Lung microvascular endothelial cell (primary cell): ENCODE measurements around the gene TMEM44. TPM values are rescaled to one million over a fixed set of nuclear protein-coding genes. Genes with fewer than 3 reads are reported as not detected.
A peak's percentile ranks its signal among the peaks of the same experiment; 100 is the strongest.
"Not testable (repeated sequence)": the region's sequence is repeated elsewhere in the genome, so short reads cannot be mapped to it uniquely, and the experiment has no call there.

ENCODE experiments used
- DNase-seq, 2 donors: peaks; one replicate each; pipeline versions ENCODE4 v3.0.0 to v3.0.0-alpha.2; 2010; ENCODE audit warnings: low read depth in 2 of 2
- total RNA-seq: library from RNA; depleted of rRNA; stranded (reverse); fragments of >200 nt; gene quantifications from 2 replicates; pipeline ENCODE4 v1.2.1, GENCODE V29; 2014

The TMEM44 gene
- total RNA-seq, 1 donor from 2014 or later = 48.6 TPM

DNA sequence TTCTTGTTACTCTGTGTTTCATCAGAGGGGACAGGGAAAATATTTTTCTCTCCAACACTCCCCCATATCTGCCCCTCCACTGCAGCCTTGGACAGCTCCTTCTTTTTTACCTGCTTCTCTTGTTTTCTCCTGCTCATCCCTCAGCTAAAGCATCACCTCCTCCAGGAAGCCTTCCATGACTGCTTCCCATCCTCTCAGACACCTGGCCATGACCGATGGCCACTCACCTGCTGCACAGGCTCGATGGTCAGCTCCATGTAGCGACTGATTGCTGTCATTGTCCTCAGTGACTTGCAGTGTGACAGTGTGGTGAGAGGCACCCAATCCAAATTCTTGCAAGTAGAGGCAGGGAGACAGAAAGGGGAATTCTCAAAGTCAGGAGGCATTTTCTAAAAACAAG, 22.5 kb downstream of the TMEM44 start:
- DNase-seq = no peak

DNA sequence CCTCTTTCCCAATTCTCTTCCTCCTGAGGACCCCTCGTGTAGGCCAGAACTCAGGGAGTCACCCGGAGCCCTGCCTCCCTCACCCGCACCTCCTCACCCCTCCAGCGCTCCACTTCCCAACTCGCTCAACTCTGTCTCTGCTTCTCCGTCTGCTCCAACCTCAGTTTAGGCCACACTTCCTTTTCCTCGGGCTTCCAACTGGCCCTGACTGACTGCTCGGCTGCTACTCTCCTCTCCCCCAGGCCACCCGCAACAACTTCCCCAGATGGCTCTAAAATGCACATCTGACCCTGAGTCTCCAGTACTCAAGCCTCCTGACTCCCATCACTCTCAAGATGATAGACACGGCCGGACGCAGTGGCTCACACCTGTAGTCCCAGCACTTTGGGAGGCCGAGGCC, 23.6 kb downstream of the TMEM44 start:
- DNase-seq = no peak

DNA sequence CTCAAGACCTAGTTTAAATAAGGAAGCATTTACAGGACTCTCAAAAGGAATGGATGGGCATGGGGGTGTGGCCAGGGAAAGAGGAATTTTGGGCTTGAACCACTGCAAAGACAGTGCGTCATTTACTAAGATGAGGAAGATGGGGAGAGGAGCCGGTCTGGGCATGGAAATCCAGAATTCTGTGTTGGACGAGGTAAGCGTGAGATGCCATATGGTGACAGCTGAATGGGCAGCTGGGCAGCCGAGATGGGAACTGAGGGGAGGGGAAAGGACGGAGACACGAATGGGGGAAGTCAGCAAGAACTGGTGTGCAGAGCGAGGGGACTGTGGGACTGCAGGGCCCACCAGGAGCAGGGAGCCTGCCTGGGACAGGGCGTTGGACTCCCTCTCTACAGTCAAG, 24.2 kb downstream of the TMEM44 start:
- DNase-seq = no peak

DNA sequence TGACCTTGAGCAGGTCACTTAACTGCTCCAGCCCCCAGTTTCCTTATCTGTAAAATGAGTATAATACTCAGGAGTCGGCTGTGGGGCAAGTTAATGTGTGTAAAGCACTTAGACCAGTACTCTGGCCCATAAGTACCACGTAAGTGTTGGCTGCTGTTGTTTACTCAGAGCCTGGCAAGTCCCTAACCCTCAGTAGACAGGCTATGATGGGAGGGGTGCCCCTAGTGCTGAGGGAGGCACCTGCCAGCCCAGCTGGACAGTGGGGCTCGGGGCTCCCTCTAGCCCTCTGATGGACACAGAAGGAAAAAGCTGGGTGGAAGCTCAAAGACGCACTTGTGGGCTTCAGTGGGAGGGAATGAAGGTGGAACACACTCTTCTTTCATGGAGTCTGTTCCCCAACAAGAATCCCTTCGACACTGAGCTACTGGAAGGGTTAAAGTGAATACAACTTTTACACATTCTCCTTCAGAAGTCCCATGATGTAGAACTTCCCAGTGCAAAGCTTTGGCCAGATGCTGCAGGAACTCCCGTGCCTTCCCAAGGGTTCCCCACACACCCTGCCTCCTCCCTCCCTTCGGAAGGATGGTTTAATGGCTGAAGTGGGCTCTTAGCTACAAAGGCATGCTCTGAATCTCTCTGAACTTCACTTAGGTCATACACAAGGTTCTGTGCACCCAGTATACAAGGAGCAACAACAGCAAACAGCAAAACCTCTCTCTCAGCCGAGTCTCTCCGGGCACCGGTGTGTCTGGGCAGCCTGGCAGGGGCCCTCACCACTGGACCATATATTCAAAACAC, 25.4 kb downstream of the TMEM44 start:
- no peak for DNase-seq

DNA sequence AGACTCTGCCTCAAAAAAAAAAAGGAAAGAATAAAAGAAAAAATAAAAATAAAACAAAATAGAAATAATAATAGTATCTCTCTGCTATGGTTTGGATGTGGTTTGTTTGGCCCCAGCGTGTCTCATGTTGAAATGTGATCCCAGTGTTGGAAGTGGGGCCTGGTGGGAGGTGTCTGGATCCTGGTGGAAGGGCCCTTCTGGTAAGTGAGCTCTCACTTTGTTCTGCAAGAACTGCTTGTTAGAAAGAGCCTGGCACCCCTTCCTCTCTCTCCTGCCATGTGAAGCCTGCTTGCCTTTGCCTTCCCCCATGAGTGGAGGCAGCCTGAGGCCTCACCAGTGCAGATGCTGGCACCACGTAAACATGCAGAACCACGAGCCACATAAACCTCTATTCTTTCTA, 26.3 kb downstream of the TMEM44 start:
- no peak for DNase-seq

DNA sequence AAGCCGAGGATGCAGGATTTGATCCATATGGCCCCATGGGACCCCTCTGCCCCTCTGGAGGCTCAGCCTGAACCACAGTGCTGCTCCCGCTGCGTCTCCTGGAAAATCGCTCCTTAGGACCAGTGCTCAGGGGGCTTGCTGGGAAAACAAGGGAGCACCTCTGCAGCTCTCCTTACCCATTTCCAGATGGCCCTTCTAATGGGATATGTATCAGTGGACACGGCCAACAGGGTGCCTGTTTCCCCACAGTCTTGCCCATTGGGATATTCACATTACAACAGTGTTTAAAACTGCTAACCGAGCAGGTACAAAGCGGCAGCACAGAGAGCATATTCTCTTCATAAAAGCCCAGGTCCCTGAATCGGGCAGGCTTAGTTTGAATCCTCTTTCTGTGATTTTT, 27.1 kb downstream of the TMEM44 start:
- DNase-seq = no peak

DNA sequence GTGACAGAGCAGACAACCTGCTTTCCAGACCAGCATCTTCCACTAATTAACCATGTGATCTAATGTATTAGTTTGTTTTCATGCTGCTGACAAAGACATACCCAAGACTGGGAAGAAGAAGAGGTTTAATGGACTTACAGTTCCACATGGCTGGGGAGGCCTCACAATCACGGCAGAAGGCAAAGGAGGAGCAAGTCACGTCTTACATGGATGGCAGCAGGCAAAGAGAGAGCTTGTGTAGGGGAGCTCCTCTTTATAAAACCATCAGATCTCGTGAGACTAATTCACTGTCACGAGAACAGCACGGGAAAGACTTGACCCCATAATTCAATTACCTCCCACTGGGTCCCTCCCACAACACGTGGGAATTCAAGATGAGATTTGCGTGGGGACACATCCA, 27.9 kb downstream of the TMEM44 start:
- DNase-seq = not testable (repeated sequence)

DNA sequence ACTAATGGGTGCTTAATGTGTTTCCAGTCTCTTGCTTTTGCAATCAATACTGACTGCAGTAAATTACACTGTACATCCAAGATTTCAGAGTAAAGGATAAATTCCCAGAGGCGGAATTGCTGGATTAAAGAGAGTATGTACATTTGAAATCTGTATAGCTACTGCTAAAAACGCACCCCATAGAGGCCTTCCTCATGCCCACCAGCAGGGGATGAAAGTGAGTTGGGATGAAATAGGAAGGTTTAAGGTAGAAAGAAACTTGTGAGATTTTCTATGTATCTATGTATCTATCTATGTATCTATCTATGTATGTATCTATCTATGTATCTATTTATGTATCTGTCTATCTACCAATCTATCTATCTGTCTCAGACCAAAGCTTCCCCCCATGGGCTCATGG, 28.4 kb downstream of the TMEM44 start:
- peak in 1 of 2 donors; percentile 28 for DNase-seq

DNA sequence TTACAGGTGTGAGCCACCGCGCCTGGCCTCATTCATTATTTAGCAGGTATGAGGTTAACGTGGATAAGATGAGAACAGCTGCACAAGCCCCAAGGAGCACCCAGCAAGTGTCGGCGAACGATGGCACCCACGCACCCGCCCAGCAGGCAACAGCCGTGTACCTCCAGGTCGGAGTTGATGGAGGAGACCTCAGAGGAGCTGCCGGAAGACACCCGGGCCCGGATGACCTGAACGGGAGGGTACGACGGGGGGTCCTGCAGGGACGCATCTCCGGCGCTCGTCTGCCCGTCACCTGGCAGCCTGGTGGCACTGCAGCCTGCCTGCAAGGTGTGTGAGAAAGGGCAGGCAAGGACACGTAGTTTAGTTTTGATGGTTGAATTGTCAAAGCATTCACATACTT, 29.1 kb downstream of the TMEM44 start:
- no peak for DNase-seq

DNA sequence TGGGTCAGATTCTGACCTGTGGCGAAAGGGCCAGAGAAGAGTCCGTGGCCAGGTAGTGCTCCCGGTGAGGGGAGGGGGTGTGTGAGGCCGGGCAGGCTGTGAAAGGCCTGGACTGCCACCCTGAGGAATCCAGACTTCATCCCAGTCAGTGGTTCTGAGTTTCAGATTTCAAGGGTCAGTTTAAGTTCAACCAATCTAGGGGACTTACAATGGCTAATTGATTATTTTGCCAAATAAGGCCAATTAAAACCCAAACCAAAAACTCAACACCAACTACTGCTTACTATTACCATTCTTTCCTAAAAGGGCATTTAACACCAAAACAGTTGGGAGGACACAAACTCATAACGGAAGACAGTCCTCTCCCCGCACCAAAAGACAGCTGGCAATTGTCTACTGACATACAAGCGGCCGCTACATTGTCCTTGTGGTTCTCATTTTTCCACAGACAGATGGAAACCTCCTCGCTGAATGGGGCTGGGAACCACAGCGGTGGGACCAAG, 30.5 kb downstream of the TMEM44 start:
- no peak for DNase-seq

DNA sequence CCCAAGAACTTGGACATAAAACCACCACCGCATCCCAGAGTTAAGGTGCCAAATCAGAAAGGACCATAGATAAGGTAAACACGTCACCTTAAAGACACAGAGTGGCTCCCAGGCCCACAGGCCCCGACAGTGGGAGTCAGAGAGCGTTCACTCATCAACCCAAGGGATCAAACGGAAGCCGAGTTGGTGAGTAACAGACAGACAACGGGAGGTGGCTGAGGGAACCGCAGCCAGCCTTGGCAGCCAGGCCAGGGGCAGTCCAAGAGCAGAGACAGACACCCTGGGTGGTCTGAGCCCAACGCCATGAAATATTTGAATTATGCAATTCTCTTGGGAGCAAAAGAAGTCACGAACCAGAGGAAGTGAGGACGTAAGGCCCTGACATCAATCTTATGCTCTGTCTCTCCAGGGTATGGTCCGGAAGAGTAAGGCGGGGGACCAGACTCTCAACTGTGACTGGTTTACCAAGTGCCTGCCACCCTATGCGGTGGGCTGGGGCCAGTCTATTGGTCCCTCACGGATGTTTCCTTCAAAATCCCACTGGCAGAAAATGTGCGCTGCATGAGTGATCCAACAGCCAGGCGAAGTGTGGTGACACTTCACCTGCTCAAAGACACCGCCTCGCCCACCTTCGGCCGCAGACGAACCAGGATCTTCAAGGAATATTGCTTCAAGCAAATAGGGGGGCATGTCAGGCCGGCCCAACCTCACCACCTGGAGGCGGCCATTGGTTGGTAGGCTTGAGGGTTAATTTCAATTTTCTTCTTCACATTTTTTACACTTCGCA, 34.3 kb downstream of the TMEM44 start:
- DNase-seq = no peak

DNA sequence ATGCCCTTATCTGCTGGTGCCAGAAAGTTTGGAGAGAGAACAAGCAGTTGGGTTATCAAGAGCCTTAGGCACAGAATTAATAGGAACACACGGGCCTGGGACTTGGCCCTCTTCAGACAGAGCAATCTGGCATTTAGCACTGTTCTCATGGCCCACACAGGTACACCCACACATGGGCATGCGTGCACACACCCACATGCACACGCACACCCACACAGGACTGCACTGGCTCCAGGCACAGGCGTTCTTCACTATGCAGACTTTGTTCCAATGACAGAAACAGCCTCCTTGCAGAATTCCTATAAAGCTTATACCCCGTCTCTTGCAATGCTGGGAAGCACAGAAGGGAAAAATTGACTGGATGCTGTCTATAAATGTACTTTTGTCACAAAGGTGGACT, 36.3 kb downstream of the TMEM44 start:
- no peak for DNase-seq

DNA sequence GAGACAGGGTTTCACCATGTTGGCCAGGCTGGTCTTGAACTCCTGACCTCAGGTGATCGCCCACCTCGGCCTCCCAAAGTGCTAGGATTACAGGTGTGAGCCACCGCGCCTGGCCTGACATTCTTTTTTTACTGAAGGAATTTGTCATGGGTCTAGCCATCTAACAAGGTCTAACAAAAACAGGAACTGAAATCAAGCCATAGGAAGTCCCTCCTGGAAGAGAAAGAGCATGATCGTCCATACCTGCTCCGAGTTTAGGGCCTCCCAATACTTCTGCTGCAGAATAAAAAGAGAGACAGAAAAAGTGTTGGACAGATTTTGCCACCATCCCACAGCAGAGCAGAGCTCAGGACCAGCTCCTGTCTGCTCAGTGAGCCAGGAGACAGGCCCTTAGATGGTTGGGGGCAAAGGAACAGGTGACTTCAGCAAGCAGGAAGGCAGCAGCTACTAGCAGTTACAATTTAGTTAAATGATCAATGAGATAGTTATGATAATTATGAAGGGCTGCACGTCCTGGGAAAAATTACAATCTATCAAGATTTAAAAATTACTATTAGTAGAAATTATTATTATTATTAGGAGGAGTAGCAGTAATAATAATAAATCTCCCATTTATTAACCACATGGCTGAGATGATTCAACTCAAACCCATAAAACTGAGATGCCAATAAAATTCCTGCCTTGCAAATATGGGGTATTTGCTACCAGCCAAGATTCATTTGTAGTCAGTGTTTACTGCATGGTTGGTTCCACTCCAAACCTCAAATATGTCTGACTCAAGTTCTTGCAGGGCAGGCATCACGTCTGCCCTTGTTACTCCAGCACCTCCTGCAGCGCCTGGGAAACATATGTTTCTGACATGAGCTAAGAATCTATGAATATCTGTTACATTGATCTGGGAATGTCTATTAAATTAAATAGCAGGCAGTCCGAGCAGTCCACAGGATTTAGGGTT, 40.1 kb downstream of the TMEM44 start:
- DNase-seq = peak in 1 of 2 donors; percentile 97

DNA sequence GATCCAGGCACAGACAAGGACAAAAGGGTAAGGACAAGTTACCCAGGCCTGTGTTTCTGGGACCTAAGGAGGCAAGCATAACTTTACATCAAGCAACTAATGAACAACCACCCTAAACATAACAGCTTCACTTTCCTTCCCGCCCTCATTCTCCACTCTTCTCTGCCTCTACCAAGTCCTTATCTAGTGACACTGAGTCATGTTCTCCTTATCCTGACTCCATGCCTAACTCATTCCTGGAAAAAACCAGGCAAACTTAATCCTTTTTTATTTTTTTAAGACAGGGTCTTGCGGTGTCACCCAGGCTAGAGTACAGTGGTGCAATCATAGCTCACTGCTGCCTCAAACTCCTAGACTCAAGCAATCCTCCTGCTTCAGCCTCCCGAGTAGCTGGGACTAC, 44.5 kb downstream of the TMEM44 start:
- DNase-seq = no peak

DNA sequence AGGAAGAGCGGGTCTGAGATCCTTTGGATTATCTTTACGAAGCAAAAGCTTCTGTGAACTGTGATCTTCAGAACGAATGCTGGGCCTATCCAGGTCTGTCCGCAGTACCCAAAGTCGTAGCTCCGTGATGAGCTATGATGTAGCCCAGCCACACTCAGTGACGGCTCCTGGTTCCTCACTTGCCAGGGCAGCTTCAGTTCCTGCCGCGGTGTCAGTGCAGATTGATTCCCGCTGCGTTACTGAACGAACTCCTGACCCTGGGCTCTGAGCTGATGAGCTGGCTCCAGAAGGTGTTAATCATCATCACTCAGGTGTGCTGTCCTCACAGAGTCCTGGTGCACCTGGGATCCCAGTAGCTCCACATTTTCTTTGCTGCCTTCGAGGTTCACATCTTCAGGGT, 45.0 kb downstream of the TMEM44 start:
- no peak for DNase-seq

DNA sequence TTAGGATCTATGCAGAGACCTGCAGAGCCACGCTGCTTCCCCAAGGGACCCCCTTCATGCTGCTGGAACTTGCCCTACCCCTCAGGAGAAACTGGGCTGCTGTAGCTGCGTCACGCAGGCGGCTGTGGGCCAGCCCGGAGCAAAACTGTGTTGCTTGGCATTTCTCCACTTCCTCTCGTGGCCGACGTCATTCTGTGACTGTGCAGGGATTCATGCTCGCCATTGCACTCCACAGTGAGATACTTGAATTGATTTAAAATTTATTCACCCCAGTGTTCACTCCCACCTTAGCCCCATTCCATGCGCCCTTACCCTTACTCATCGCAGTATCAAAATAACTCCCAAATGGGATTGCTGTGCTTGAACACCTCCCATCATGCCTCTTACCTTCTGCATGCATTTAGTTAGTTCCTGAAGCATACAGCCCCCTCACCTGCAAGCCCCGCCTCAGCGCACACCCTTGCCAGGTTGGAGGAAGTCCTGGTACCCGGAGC, 45.7 kb downstream of the TMEM44 start:
- DNase-seq = peak; percentile 85 to 90

DNA sequence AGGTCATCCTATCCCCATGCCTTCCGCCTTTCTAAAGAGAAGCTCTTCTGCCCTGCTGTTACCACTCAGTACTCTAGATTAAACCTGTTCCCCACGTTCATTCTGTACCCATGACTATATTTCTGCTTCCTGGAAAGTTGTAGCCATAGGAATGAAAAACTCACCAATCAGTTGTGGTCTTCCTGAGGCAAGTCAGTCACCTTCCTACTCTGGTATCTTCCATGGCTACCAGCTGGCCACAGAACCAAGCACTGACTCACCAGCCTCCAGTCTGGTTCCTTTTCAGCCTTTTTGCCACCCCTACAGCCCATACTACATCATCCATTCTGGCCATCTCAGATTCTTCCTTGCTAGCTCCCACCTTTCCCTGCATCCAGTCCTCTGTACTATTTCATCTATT, 46.4 kb downstream of the TMEM44 start:
- DNase-seq = peak; percentile 71 to 90

DNA sequence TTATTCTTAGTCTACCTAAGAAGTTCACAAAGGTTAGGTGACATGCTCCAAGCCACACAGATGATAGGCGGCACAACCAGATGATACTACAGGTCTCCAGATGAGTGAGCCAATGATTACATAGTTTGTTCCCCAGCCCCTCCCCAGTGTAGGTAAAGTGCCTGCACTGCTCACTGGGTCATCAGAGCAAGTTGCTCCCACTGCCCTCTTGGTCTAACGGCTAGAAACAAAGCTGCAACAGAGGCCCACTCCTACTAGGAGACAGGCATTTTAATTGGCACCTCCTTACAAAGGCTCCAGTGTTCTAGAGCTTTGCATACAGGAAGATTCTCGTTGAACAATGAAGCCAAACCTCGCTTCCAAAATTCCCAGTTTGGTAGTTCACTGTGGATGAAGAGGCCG, 47.3 kb downstream of the TMEM44 start:
- DNase-seq = no peak

DNA sequence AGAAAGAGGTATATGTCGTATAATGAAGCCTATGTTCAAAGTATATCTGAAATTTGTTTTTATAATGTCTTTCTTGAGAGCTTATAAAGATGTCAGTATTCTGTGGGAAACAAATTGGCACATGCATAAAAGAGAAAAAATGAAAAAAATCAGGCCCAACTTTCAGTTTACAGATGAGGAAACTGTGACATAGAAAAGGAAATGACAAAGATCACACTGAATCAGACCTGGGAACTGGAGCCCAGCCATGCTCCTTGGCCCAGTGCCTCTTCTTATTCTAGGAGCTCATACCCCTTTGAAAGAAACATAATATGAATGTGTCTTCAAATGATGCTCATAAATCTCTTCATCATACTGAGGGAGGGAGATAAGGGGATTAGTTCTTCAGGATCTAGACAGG, 48.4 kb downstream of the TMEM44 start:
- DNase-seq = peak; percentile 87 to 93

DNA sequence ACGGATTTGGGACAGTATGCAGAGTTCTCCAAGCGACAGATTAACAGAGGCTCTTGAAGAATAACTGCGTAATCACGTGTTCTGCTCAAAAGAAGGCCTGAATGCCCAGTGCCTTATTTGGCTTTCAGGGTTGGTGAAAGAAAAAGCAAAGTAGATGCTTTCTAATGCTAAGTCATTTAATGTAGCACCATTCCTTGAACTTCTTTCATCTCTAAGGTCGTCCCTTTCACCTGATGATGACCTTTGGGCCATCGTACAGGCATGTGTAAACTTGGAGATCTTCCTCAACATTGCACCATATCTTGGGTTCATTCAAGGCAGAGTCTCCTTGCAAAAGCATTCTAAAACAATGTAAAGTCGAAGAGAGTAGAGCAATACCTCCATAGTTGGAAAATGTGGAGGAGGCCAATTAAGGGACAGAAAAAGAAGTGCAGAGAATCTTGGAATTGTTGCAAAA, 48.9 kb downstream of the TMEM44 start:
- DNase-seq = no peak

DNA sequence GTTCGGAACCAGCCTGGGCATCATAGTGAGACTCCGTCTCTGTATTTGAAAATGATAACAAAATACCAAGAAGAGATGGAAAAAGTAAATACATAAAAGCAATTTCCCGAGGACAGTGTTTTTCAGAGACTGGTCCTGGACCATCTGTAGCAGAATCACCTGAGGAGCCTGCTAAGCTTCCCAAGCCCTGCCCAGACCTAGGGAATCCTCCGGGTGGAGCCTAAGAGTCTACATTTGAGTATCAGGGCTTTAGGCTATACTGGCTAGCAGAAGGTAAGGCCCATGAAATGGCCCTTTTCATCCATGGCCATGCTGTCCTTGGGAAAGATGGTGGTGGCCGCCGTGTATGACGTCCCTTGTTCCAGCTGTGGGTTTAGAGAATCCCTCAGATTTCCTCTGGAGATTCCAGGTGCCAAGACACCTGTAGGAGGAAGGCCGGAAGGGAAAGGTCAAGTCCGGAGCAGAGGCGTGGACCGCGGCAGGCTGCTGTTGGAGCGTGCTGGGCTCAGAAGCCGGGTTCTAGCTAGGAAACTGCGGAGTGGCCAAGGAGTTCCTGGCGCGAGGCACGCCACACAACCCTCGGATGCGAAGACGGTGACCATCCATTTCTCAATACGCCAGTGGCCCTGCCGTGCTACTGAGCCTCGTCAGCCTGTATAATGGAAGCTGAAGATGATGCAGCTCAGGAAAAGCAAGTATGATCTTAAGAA, 50.9 kb downstream of the TMEM44 start:
- DNase-seq = no peak
